ENCODE results near the gene MDFI. TPM values are rescaled to one million over a fixed set of nuclear protein-coding genes. Genes with fewer than 3 reads are reported as not detected.

The MDFI gene
- total RNA-seq, 2 experiments from 2014 or later = not detected

DNA sequence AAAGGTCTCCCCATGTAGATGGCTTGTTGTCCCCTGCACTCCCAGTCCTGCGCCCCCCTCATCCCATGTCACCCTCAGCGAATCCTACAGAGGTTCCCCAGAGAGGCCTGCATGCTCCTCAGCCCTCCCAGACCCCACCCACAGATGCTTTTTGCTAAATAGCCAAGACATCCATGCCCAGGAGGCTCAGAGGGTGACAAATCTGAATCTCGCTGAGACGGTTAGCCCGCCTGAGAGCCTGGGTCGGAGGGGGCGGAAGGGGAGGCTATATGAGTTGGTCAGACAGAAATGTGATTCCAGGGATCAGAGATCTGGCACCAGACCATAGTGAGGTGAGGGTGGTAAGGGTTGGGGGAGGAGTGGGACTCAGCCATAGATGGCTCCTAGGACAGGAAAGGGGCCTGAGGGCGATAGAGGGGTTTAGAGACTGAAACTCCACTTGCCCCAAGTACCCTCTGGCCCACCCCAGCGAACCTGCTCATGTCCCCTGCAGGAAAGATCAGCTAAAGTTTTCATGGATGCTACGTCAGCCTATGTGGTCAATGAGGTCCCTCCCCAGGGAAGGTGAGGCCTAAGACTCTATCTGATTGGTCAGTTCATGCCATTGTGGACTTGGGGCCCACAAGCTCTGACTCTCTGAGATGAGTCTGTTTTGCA, 63.9 kb downstream of the MDFI start:
- Histone ChIP-seq H3K4me1 (ENCODE audit: insufficient read depth, low read length) (peaks cover 23% of the 10 kb centered on the region), H3K9me3 (ENCODE audit: control insufficient read depth in 1 of 2, insufficient read depth in 1 of 2, low read length in 2 of 2) (no peaks in the 10 kb centered on the region), H3K27ac (ENCODE audit: low read depth in 1 of 2, low read length in 2 of 2) (no peak overlapping the region), H3K27me3 (ENCODE audit: control insufficient read depth in 1 of 2, insufficient read depth in 2 of 2, low read length in 2 of 2) (no peaks in the 10 kb centered on the region), H3K4me3 (ENCODE audit: low read length) (no peak overlapping the region), H3K36me3 (ENCODE audit: insufficient read depth, low read length) (peaks cover 6% of the 10 kb centered on the region)
- no peak overlapping the region for H3K4me3 Mint-ChIP-seq
- no peak overlapping the region for H3K27ac Mint-ChIP-seq
- intact Hi-C loops (cut with DNase I, micrococcal nuclease) = no loop called here
- no peak for ATAC-seq (ENCODE audit: poor library complexity)
- H3K9me3 Mint-ChIP-seq = no peaks in the 10 kb centered on the region
- no peaks in the 10 kb centered on the region for H3K36me3 Mint-ChIP-seq (ENCODE audit: low read depth)
- no peak for DNase-seq
- no peaks in the 10 kb centered on the region for H3K27me3 Mint-ChIP-seq
- CTCF ChIA-PET = no interaction called here
- POLR2A ChIA-PET = no interaction called here
- TF ChIP-seq, protein P1, sequence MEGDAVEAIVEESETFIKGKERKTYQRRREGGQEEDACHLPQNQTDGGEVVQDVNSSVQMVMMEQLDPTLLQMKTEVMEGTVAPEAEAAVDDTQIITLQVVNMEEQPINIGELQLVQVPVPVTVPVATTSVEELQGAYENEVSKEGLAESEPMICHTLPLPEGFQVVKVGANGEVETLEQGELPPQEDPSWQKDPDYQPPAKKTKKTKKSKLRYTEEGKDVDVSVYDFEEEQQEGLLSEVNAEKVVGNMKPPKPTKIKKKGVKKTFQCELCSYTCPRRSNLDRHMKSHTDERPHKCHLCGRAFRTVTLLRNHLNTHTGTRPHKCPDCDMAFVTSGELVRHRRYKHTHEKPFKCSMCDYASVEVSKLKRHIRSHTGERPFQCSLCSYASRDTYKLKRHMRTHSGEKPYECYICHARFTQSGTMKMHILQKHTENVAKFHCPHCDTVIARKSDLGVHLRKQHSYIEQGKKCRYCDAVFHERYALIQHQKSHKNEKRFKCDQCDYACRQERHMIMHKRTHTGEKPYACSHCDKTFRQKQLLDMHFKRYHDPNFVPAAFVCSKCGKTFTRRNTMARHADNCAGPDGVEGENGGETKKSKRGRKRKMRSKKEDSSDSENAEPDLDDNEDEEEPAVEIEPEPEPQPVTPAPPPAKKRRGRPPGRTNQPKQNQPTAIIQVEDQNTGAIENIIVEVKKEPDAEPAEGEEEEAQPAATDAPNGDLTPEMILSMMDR (IDR thresholded peaks at IDR 0.05) = no peak
- peaks cover 18% of the 10 kb centered on the region for H3K4me1 Mint-ChIP-seq (ENCODE audit: low read depth)

DNA sequence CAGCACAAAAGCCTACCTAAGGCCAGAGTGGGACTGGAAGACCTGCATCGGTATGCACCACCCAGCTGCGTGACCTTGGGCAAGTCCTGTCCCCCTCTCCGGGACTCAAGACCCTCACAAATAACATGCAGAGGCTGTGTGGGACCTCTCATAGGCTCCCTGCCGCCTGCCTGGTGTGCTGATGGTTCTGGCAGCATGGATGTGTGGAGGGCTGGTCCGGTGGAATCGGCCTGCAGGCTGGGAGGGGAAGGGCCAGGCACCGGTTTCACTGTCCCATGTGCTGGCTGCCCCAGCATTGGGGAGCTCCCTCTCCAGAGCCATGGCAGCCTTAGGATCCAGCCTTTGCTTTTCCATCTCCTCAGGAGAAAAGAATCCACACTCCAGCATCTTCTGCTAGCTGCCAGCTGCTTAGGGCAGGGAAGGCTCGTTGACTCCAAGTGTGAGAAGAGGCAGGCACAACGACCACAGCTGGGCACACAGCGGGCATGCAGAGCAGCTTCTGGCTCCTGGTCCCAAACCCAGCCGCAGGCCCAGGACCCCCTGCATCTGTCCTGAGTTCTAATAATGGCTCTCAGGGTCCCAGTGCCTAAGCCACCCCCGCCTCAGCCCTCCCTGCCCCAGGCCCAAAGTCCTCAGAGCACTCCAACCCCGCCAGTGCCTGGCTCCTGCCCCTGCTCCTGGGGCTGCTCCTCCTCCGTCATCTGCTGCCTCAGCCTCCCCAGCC, 64.7 kb downstream of the MDFI start:
- DNase-seq (no peak), ATAC-seq (ENCODE audit: poor library complexity) (no peak)
- H3K9me3 Mint-ChIP-seq = no peaks in the 10 kb centered on the region
- peaks cover 25% of the 10 kb centered on the region for H3K4me1 Mint-ChIP-seq (ENCODE audit: low read depth)
- POLR2A ChIA-PET = no interaction called here
- no peaks in the 10 kb centered on the region for H3K27me3 ChIP-seq (ENCODE audit: control insufficient read depth in 1 of 2, insufficient read depth in 2 of 2, low read length in 2 of 2)
- no peak overlapping the region for H3K27ac ChIP-seq (ENCODE audit: low read depth in 1 of 2, low read length in 2 of 2)
- H3K27me3 Mint-ChIP-seq = no peaks in the 10 kb centered on the region
- H3K4me3 Mint-ChIP-seq = no peak overlapping the region
- H3K36me3 ChIP-seq (ENCODE audit: insufficient read depth, low read length) = peaks cover 6% of the 10 kb centered on the region
- H3K9me3 ChIP-seq (ENCODE audit: control insufficient read depth in 1 of 2, insufficient read depth in 1 of 2, low read length in 2 of 2) = no peaks in the 10 kb centered on the region
- no peaks in the 10 kb centered on the region for H3K36me3 Mint-ChIP-seq (ENCODE audit: low read depth)
- H3K4me1 ChIP-seq (ENCODE audit: insufficient read depth, low read length) = peaks cover 31% of the 10 kb centered on the region
- no peak overlapping the region for H3K27ac Mint-ChIP-seq
- TF ChIP-seq, protein P1 (IDR thresholded peaks at IDR 0.05) = no peak
- intact Hi-C loops (cut with DNase I, micrococcal nuclease) = no loop called here
- CTCF ChIA-PET = no interaction called here
- H3K4me3 ChIP-seq (ENCODE audit: low read length) = no peak overlapping the region

Small RNA genes lying within 50 kb of the gene (microRNA-seq; reads per million reads assigned to microRNA genes)
- gene MIR4641 (ENCODE audit: borderline microRNAs expressed, borderline replicate concordance) = not detected

Other genes with a start within 250 kb of the MDFI start
- 1 to 10 TPM; 3.7 to 3.9 TPM for gene FOXP4, start 92.1 kb upstream of the MDFI start, total RNA-seq
- 10 to 100 TPM; 23.8 to 24.1 TPM for gene TFEB, start 97.1 kb downstream of the MDFI start, total RNA-seq
- gene PGC, start 108.9 kb downstream of the MDFI start, total RNA-seq = not detected
- 1 to 10 TPM; 4.6 to 5.4 TPM for gene FRS3, start 141.4 kb downstream of the MDFI start, total RNA-seq
- not detected for gene PRICKLE4, start 142.3 kb downstream of the MDFI start, total RNA-seq
- 10 to 100 TPM; 78.8 to 83.2 TPM for gene TOMM6, start 149.2 kb downstream of the MDFI start, total RNA-seq

Data from CD4-positive, alpha-beta T cell (primary cell).